BJ (cell line): Measurements from ENCODE around the gene ATP8A2. TPM values are rescaled to one million over a fixed set of nuclear protein-coding genes. Genes with fewer than 3 reads are reported as not detected.

Experiments used
- CTCF ChIA-PET: fragments of 350-600 bp; formaldehyde crosslinking; extraction: SDS; loops from one replicate; lab custom pipeline; 2021; ENCODE audit warnings: antibody characterized with exemption, inconsistent platforms; lab: Yijun Ruan, JAX
- POLR2A ChIA-PET: fragments of 300-600 bp; sonication (Branson Sonifier 250); formaldehyde crosslinking; extraction: SDS; loops from one replicate; lab custom pipeline; 2021; ENCODE audit warnings: antibody characterized with exemption; lab: Charles Lee
- DNase-seq: peaks from one replicate; pipeline ENCODE4 v3.0.0-alpha.2; 2011; ENCODE audit warnings: low read depth
- H3K27me3 ChIP-seq: 2 replicates; pipeline ENCODE4 v1.6.0; 2011; ENCODE audit warnings: low read length; ENCODE audit not compliant: control insufficient read depth, insufficient read depth
- H3K36me3 ChIP-seq: 2 replicates; pipeline ENCODE4 v1.5.1; 2011; ENCODE audit warnings: low read length; ENCODE audit not compliant: control insufficient read depth, insufficient read depth
- H3K4me3 ChIP-seq: 2 replicates; pipeline ENCODE4 v1.5.1; 2011; ENCODE audit warnings: low read depth, mild to moderate bottlenecking, control low read depth, low read length
- polyA plus RNA-seq: library from polyadenylated mRNA; depleted of rRNA; stranded (reverse); fragments of >200 nt; gene quantifications from 2 replicates; pipeline ENCODE4 v1.2.3, GENCODE V29; 2011
- TF ChIP-seq, protein P1 (sequence below): IDR thresholded peaks from 2 replicates; pipeline ENCODE4 v1.5.1; 2011; ENCODE audit warnings: low read depth, mild to moderate bottlenecking, control low read depth, inconsistent platforms, low read length, moderate library complexity; ENCODE audit not compliant: insufficient read depth

Gene ATP8A2
- polyA plus RNA-seq, 1 experiment: 0.02 TPM

DNA sequence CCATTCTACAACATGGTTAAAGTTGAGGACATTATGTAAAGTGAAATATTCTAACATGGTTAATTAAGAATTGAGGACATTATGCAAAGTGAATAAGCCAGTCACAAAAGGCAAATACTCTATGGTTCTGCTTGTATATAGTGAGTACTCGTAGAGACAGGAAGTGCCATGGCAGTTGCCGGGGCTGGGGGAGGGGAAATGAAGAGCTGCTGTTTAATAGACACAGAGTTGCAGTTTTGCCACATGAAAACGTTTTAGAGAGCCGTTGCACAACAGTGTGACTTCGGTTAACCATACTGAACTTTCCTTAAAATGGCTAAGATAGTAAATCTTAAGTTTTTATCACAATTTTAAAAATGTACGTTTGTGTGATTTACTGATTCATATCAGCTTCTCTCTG is 503.1 kb downstream of the ATP8A2 start:
- no peak overlapping the region for H3K4me3 ChIP-seq
- TF ChIP-seq, protein P1, sequence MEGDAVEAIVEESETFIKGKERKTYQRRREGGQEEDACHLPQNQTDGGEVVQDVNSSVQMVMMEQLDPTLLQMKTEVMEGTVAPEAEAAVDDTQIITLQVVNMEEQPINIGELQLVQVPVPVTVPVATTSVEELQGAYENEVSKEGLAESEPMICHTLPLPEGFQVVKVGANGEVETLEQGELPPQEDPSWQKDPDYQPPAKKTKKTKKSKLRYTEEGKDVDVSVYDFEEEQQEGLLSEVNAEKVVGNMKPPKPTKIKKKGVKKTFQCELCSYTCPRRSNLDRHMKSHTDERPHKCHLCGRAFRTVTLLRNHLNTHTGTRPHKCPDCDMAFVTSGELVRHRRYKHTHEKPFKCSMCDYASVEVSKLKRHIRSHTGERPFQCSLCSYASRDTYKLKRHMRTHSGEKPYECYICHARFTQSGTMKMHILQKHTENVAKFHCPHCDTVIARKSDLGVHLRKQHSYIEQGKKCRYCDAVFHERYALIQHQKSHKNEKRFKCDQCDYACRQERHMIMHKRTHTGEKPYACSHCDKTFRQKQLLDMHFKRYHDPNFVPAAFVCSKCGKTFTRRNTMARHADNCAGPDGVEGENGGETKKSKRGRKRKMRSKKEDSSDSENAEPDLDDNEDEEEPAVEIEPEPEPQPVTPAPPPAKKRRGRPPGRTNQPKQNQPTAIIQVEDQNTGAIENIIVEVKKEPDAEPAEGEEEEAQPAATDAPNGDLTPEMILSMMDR: no peak
- no peaks in the 10 kb centered on the region for H3K36me3 ChIP-seq
- no peak for DNase-seq
- CTCF ChIA-PET: no interaction called here
- POLR2A ChIA-PET: no interaction called here
- H3K27me3 ChIP-seq: no peaks in the 10 kb centered on the region

DNA sequence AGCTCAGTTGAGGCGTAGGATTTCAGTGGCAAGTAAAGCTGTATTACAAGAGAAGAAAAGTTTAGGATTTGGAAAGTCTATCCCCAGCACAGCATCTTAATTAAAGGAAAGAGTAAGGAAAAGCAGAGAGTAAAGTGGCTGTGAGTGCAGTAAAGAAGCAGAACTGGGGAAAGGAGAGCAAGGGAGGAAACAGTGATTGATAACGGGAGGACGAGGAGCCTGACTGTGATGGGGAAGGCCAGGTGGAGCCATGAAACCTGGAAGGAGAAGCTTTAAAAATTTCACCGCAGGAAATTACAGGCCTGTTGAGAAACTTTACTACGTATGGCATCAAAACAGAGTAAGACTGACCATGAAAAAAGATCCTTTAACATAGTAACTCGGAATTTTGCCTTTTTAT is 504.5 kb downstream of the ATP8A2 start:
- no peak for DNase-seq
- POLR2A ChIA-PET: no interaction called here
- TF ChIP-seq, protein P1: no peak
- CTCF ChIA-PET: no interaction called here
- H3K36me3 ChIP-seq: no peaks in the 10 kb centered on the region
- H3K27me3 ChIP-seq: no peaks in the 10 kb centered on the region
- no peak overlapping the region for H3K4me3 ChIP-seq

DNA sequence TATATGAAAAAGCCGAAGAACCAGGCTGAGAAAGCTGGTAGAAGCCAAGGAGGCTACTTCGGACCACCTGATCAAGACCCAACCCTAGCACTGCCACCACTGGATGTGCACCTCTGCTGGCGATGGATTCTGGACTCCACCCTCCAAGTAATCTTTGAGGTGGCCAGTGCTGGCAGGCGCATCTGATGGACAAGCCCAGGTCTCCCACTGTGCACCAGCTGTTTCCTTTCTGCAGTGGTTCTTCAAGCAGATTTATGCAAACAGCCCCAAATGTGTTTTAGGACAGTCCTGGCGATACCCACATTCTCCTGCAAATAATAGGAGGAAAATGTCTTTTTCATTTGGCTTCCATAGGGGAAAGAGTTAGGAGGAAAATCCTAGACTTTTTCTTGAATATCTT is 507.7 kb downstream of the ATP8A2 start:
- POLR2A ChIA-PET: no interaction called here
- CTCF ChIA-PET: no interaction called here
- DNase-seq: no peak
- Histone ChIP-seq H3K27me3 (no peaks in the 10 kb centered on the region), H3K4me3 (no peak overlapping the region), H3K36me3 (no peaks in the 10 kb centered on the region)
- TF ChIP-seq, protein P1: no peak

DNA sequence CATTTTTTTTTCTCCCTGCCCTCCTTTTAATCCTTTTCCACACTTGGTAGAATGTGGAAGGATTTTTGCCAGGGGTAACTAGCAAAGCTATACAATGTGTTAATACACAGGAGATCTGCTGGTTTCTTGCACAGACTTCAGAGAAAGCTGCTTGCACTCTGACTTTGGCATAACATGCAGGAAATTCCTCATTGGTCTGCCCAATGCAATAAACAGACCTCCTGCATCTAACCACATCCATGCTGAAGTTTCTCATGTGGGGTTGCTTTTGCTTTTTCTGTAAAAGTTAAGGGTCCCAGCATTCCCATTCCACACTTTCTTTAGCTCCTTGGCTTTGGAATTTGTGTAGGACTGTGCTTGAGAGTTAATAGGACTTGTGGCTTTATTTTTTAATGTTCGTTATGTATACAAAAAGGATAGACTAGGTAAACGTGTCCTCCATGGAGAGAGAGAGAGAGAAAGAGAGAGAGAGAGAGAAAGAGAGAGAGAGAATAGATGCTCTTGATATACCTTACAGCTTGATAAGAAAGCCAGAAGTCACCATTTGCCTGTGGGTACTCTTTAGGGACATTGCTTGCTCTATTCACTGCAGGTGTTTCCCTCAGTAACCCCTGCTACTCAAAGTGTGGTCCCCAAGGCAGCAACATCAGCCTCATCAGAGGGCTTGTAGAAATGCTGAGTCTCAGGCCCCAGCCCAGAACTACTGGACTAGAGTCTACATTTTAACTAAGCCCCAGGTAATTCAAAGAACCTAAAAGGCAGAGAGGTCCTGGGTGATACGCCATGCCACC is 509.6 kb downstream of the ATP8A2 start:
- TF ChIP-seq, protein P1: no peak
- no peak overlapping the region for H3K4me3 ChIP-seq
- H3K27me3 ChIP-seq: no peaks in the 10 kb centered on the region
- ChIA-PET POLR2A (no interaction called here), CTCF (no interaction called here)
- no peak for DNase-seq
- H3K36me3 ChIP-seq: no peaks in the 10 kb centered on the region

DNA sequence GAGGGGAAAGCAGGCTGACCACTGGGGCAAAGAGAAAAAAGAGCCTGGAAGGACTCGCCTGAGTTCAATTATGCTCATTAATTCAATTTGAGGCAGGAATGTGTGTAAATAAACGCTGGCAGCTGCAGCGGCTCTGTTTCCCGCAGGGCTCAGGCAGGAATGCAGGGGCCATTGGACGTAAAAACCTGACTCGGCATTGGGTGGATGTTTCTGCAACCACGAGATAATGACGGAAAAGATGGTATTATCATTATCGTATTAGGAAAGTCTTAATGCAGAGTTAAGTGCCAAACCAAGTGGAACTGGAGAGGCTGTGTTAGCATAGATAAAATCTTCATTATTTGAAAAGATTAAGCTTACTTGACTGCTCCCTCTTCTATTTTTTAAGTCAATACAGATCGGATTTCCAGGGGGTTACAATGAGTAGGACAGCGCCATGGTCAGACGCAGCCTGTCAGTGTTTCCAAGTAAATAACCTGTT is 510.2 kb downstream of the ATP8A2 start:
- H3K36me3 ChIP-seq: no peaks in the 10 kb centered on the region
- POLR2A ChIA-PET: no interaction called here
- no peak overlapping the region for H3K4me3 ChIP-seq
- TF ChIP-seq, protein P1: no peak
- CTCF ChIA-PET: no interaction called here
- no peaks in the 10 kb centered on the region for H3K27me3 ChIP-seq
- no peak for DNase-seq
